Measurements from ENCODE around the gene KAT2A.

The KAT2A gene

GRCh38 chr17:42090964-42091790, 30.0 kb downstream of the KAT2A start:
- no peak for DNase-seq

DNA sequence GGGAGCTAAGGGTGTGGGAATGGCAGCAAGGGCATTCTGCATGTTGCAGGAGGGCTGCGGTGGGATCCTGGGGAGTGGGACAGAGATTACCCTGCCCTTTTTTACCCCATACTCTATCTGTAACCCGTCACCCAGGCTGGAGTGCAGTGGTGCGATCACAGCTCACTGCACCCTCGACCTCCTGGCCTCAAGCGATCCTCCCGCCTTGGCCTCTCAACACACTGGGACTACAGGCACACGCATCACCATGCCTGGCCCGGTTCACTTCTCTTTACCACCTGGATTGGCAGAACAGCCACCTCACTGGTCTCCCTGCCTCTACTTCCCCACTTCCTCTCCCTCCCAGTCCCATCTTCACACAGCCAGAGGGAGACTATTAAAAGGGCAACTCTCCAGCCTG, 32.4 kb downstream of the KAT2A start:
- DNase-seq = no peak

- DNase-seq = no peak
Measured at GRCh38 chr17:42087736-42088705, 33.1 kb downstream of the KAT2A start.

DNA sequence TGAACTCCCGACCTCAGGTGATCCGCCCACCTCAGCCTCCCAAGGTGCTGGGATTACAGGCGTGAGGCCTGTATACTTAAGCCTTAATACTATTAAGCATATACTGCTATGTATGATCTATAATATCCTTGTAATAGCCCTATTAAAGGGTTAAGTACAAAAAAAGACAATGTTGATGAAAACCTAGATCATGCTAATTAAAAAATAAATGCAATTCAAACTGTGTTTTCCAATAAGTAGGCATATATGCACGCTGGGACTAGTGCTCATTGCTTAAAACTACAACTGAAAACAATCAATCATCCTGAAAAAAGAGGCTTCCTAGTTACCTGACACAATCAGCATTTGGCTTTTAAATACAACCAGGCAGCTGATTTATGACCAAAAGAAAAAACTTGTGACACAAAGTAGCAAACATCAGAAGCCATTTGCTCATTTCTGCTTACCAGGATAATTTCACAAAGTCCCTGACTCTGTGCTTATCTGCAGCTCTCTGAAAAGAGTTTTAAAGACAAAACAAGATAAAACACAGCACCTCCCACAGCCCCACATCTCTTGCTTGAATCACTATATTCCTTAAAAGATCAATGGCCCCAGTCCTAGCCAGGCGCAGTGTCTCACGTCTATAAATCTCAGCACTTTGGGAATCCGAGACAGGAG, 34.0 kb downstream of the KAT2A start:
- no peak for DNase-seq

DNA sequence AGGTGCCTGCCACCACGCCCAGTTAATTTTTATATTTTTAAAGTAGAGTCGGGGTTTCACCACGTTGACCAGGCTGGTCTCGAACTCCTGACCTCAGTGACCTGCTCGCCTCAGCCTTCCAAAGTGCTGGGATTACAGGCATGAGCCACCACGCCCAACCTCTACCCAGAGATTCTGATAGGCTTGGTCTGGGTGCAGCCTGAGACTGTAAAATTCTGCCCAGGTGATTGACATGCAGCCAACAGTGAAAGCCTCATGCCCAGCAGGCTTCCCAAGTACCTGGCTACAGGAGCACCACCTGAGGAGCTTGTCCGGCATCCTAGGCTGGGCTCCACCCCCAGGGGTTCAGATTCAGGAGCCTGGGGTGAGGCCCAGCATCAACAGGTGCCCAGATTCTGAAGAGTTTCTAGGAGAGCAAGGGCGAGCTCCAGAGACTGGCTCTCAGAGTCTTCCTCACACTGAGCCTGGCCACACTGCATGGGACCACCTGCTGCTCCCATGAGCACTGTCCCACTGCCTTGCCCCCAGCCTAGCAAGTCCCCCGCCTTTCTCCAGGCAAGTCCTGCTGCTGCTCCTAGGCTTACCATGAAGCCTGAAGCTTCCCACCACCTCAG, 39.5 kb downstream of the KAT2A start:
- no peak for DNase-seq

- DNase-seq = no peak
Measured at GRCh38 chr17:42079541-42079940, 41.6 kb downstream of the KAT2A start.

GRCh38 chr17:42078396-42079043, 42.6 kb downstream of the KAT2A start:
- DNase-seq = no peak

DNA sequence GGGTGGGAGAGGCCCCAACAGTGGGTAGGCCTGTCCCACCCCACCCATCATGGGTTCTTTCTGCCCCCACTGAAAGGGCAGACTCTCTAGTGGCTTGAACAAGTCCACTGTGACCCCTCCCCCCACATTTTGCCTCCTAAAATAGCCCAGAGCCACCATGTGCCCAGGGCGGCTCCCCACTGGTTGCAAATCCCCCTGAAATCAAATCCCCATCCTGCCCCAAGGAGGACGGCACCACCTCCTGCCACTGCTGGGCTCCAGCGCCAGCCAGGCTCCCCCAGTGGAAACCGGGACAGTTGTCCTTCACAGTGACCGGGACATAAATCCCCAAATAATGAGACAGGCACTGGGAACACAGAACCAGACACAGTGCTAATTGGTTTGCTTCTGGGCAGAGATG, 43.4 kb downstream of the KAT2A start:
- no peak for DNase-seq

DNA sequence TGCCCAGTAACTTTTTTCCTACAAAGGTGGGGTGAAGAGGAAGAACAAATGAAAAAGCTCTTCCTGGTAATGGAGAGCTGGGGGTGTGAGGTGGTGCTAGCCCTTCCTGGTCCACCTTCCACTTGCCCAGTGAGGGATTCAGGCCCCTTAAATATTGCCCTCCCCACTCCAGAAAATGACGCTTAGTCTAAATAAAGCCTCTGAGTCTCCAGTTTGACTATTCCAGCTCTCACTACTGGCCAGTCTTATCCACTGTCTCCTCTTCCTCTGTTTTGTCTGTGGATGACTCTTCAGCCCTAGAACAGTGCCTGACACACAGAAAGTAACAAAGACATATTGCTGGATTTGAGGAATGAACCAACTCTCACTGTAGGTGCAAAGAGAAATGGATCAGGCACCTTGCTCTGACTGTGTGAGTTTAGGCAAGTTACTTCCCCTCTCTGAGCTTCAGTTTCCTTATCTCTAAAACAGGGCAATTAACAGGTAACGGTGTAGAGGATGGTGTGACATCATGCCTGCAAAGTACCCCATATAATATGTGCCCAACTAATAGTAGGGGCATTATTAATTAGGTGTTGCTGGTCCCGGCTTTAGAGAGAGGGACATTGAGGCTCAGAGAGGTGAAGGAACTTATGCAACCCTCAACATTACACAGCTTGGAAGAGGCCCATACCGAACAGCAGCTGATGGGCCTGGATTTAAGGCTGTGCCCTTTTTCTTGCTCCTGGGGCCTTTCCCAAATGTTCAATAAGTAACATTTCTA, 44.2 kb downstream of the KAT2A start:
- DNase-seq = no peak

- no peak for DNase-seq
Measured at GRCh38 chr17:42075789-42076188, 45.4 kb downstream of the KAT2A start.

GRCh38 chr17:42072323-42073187, 48.6 kb downstream of the KAT2A start:
- DNase-seq = no peak

DNA sequence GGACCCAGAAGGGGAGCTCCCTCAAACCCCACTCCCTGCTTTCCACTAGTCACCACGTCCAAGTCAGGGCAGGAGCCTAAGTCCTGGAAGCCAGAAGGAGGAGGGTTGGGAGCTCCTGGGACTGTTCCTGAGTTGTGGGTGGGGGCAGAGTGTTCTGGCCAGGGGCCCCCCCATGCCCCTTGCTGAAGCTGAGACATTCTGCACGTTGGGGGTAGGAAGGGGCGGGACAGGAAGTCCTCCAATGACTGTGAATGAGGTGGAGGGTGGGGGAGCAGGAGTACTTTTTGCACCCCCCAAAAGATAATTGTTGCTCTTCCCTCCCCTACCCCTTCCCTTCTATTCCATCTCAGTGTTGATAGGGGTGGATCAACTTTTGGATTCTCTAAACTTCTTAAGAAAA, 49.4 kb downstream of the KAT2A start:
- DNase-seq = no peak

DNA sequence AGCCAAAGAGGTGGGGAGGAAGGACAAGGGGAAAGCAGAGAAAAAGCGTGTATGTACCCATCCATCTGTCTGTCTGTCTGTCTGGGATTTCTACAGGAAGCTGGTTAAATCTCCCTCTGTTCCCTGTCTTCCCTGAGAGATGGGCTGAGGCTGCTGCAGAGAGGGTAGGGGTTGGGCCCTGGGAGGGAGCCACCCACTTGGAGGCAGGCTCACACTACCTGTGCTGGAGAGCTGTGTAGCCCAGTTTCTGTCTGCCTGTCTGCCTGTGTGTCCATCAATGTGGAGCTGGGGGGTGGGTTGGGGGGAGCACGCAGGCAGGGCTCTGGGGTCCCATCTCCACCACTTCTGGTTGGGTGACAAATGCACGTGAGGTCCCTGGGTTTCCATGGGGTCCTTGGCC, 52.2 kb downstream of the KAT2A start:
- DNase-seq = no peak

GRCh38 chr17:42067371-42068091, 53.6 kb downstream of the KAT2A start:
- peak; percentile 31 for DNase-seq

DNA sequence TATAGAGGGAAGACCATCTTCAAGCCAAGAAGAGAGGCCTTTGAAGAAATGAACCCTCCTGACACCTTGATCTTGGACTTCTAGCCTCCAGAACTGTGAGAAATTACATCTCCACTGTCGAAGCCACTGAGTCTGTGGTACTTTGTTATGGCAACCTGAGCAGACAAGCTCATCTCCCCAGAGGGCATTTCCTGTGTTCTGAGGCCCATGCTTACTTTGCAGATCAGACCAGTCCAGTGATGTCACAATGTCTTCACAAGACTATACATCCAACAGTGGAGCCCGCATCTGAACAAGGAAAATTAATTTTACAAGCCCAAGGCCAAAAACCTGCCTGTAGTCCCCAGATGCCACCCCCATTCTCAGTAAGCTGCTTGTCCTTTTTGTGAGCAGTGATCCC, 56.0 kb downstream of the KAT2A start:
- DNase-seq = no peak

All from fibroblast of upper back skin (primary cell).